HG03457 (cell line): ENCODE data around the gene ZFP36L2.

Experiments used
- ATAC-seq: cut with Tn5 transposase; IDR thresholded peaks from one replicate; pipeline ENCODE4 v1.9.1; 2021; ENCODE audit warnings: moderate number of reproducible peaks; ENCODE audit not compliant: unreplicated experiment

ZFP36L2 gene

DNA sequence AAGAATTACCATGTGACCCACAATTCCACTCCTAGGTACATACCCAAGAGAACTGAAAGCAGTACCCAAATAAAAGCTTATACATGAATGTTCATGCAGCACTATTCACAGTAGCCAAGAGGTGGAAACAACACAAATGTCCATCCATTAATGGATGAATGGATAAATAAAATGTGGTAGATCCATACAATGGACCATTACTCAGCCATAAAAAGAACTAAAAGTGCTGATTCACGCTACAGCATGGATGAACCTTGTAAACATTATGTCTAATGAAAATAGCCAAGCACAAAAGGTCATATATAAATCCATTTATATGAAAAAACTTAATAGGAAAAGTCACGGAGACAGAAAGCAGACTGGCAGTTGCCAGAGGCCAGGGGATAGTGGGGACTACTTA lies 23.6 kb upstream of the ZFP36L2 start:
- no peak for ATAC-seq

GRCh38 chr2:43248621-43249020 lies 22.2 kb upstream of the ZFP36L2 start:
- ATAC-seq, result no peak

- ATAC-seq, result no peak
Observed at GRCh38 chr2:43246641-43247040, 20.2 kb upstream of the ZFP36L2 start.

GRCh38 chr2:43241558-43241957 lies 15.2 kb upstream of the ZFP36L2 start:
- ATAC-seq, result no peak

GRCh38 chr2:43240766-43241150 lies 14.4 kb upstream of the ZFP36L2 start:
- ATAC-seq, result no peak

DNA sequence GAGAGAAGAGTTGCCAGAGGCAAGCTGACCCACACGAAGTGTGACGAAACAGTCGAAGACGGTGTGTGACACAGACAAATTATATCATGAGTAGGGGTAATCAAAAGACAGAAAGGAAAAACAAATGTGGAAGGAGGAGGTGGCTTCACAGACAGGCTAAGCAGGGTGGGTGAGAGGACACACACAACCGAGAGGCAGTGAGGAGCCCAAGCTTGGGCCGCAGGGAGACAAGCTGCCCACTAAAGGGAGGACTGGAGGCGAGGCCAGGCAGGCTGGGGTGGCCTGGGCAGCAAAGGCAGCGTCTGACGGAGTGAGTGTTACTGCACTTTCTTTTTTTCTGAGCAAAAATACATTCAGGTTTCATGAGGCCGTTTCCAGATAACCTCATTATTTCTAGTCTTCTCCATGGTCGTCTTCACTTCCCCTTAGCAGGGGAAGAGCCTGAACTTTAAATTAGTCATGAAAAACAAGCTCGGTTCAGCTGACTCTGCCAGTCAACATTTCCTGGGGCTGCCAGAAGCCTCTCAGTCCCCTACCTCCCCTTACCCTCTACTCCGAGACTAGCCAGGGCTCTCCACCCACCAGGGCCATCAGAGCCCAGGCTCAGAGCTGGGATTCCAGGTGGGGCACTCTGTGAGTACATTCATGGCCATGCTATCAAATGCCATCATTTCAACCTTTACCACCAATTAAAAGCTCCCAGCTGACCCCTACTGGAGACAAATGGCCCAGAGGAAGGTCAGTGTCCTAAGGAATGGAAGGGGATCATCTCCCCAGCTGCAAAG lies 13.8 kb upstream of the ZFP36L2 start:
- ATAC-seq, result no peak

- no peak for ATAC-seq
Observed at GRCh38 chr2:43238813-43239212, 12.4 kb upstream of the ZFP36L2 start.

GRCh38 chr2:43238176-43238575 lies 11.8 kb upstream of the ZFP36L2 start:
- ATAC-seq, result no peak

DNA sequence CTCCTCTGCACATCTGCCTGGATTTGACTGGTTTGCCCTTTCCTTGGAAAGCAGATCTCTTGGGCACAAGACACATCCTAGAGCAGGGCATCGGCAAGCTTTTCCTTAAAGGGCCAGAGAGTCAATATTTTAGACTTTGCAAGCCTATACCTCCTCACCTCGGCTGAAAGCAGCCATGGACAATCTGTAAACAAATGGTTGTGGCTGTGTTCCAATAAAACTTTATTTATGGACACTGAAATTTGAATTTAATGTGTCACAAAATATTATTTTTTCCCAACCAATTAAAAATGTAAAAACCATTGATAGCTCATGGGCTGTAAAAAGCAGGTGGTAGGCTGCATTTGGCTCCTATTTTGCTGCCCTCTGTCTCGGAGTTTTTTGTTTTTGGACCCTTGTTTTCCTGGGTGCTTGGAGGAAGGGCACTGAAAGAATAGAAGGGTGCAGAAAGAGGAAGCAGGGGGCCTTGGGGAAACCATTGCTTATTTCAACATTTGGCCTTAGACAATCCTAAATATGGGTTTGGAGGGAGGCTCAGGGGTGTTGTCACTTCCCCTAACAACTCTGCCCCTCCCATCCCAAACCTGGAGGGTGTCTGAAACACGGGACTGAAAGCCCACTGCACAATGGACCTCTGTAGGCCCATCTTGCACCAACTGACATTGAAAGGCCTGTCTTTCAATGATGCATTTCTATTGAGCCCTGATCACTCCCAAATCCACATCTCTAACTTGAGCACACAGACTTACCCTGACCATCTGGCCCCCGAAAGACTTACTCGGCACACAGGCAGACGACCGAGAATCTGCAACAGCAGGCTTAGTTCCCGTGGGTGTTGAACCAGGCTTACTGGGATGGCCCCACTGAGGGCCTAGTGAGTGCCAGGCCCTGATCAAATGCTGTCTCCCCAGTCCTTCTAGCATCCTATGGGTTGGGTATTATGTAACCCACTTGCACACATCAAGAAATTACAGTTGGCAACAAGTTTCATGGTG lies 7.1 kb upstream of the ZFP36L2 start:
- ATAC-seq, result no peak

DNA sequence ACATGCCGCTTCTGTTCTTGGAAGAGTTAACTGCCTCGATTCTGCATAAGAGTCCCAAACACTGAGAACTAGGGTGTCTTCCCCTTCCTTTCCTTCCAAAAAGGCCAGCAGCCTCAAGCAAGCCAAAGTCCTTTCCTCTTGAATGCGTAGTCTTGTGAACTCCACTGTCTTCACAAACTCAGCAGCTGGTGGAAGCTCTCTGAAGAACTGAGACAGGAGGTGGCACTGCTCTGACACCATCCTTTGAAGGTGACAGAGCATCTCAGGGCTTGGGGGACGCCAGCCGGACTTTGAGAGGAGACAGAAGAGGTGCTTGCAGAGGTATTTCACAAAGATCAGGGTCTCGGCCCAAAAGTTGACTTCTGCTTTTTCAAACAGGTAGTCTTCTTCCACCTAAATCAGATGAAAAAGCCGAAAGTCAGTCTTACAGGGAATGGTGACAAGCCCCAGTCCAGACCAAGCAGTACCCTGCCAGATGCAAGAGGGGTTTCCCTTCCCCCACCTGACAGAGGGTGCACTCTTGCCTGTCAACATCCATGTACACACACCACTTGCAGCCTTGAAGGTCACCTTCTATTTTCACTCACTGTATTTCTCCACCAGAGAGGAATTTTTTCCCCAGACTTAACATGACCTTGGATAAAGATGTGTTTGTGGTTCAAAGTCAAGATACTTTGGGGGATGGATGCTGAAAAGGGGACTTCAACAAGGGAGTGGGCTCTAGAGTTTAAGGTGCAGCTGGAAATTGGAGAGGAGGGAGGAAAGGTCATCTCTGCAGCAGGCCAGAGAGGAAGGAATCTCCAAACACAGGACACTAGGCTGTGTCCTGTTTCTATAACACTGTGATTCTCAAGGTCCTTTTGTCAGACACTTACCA lies 4.8 kb upstream of the ZFP36L2 start:
- no peak for ATAC-seq

DNA sequence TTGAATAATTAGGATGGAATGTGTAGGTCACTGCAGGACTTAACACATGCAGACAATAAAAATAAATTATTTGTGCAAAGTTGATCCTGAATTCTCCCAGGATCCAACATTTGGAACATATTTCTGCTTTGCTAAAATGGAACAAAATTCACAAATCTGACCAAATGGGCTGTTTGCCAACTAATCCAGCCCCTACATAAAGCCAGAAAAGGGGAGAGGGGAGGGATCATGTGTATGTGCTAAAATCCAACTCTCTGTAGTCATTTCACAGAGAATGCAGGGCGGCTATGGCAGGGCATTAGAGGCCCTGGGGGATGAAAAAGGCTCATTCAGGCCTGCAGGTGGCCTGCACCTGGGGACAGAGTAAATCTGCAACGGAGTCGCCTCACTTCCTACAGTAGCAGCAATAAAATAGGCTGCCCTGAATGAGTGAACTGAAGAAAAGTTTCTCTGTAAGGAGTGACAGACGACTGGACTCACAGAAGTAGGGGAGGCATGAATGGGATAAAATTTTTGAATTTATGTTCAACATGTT lies 4.0 kb upstream of the ZFP36L2 start:
- ATAC-seq, result no peak

GRCh38 chr2:43228756-43229659 lies 2.6 kb upstream of the ZFP36L2 start:
- no peak for ATAC-seq

GRCh38 chr2:43228321-43228751 lies 1.9 kb upstream of the ZFP36L2 start:
- ATAC-seq, result no peak

- ATAC-seq, result no peak
Observed at GRCh38 chr2:43227830-43228281, 1.4 kb upstream of the ZFP36L2 start.

DNA sequence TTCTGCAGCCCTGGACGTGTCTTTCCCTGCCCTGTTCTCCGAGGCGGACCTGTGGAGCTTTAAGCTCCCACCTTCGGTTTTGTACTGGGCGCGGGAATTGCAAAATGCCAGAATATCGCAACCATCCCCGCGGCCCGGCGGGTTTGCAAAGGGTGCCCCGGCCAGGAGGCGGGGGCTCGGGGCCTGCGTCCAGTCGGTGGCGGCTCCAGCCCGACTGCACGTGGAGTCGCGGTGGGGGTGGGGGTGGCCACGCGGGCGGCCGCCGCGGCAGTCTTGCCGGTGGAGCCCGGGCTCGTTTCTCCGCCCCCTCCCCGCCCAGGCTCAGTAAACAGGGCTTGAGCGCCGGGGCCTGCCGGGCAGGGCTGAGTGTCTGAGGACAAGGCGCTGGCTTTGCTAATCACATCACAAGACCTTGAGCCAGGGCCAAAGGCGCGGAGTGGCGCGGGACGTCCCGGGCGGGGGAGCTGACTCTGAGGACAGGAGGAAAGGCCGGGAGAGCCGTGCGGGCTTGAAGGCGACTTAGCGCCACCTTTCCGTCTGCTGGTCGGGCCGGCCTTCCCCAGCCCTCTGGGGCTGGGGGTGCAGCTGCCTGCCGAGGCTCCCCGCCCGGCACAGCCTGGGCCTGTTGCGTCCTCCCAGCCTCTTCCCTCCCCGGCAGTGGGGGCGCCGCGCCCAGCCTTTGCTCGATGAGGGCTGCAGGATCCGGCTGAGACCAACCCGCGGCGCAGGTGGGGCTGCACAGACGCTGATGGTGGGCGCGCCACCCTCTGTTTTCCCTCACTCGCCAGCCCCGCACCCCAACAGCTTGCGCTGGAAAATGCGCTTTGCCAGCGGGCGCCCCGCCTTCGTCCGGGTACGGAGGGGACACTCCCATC lies 786 bp upstream of the ZFP36L2 start:
- ATAC-seq, result no peak

DNA sequence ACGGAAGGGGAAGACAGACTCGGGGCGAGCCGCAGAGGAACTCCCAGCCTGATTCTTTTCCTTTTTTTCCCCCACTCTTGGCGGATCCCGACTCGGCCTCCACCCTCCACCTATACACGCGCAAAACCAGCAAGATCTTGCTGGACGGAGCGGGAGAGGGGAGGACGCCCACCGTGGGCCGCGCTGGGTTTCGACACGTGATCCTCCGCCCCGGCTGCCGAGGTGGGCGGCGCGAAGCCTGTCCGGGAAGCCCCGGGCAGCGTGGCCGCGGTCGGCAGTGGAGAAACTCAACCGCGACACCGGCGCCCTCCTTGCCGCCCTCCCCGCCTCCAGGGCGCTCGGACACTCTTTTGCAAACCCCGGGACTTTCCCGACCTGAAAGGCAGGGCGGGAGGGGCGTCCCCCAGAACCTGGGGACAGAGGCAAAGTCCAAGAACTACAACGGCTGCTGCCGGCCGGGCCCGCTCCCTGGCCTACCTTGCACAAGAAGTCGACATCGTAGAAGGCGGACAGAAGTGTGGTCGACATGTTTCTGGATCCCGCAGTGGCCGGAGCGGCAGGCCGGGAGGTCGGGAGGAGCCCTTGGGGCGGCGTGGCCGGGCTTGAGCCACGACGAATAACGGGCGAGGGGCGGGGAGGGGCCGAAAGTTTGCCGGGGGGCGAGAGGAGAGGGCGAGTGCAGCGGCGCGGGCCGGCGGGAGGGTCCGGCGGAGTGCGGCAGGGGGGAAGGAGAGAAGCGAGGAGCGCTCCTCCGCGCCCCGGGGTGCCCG lies 433 bp downstream of the ZFP36L2 start:
- peak; percentile 22 for ATAC-seq

DNA sequence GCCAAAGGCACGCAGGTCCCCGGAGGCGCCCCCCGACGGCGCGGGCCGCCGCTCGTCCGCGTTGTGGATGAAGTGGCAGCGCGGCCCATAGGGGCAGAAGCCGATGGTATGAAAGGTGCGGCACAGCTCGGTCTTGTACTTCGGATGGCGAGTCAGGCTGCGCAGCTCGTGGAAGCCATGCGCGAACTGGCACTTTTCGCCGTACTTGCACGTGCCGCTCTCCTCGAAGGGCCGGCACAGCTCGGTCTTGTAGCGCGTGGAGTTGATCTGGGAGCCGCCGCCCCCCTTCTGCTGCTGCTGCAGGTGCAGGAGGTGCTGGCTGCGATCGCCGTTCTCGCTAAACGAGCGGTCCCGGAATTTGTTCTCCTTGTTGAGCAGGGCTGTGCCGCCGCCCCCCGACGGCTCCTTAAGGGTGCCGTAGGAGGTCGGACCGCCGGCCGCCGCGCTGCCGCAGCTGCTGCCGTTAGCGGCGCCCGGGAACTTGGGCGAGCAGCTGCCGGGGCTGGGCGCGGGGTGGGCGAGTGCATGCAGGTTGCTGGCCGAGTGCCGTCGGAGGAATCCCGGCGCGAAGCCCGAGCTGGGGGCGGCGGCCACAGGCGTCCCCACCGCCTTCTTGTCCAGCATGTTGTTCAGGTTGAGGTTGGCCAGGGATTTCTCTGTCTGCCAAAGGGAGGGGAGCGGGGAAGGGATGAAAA lies 1.2 kb downstream of the ZFP36L2 start:
- no peak for ATAC-seq
